Body of pancreas (tissue), 4 donors: ENCODE data around the gene IQGAP2.

ENCODE experiments used
- CTCF ChIP-seq, 7 experiments: fragments of 450-650 bp in 4 of 7; fragments of 200-600 bp in 3 of 7; sonication (generic) in 3 of 7; IDR thresholded peaks; one replicate each; pipeline ENCODE4 v1.5.1; 2016 to 2019; ENCODE audit warnings: antibody characterized with exemption in 7 of 7
- POLR2A ChIP-seq, 3 donors: fragments of 450-650 bp; IDR thresholded peaks; one replicate each; pipeline ENCODE4 v1.6.1; 2016; ENCODE audit warnings: antibody characterized with exemption in 3 of 3, mild to moderate bottlenecking in 2 of 3

GRCh38 chr5:76608833-76609232 is 205.7 kb downstream of the IQGAP2 start:
- TF ChIP-seq CTCF (IDR thresholded peaks at IDR 0.05) (no peak), POLR2A (IDR thresholded peaks at IDR 0.05) (no peak)
